ENCODE results near the gene TLE4. TPM values are rescaled to one million over a fixed set of nuclear protein-coding genes. Genes with fewer than 3 reads are reported as not detected.

TLE4 gene
- polyA plus RNA-seq, 1 experiment, result 154 TPM

GRCh38 chr9:79695531-79696175 is 123.9 kb downstream of the TLE4 start:
- CTCF ChIA-PET, result interaction anchor here (1.3 kb wide), 1 partner anchor 1256 kb away, joined by 3 read pairs; no protein-coding TSS in a partner anchor
- no peaks in the 10 kb centered on the region for H3K27me3 ChIP-seq (ENCODE audit: control insufficient read depth, insufficient read depth, low read length)
- no peak for TF ChIP-seq CTCF (IDR thresholded peaks at IDR 0.05; ENCODE audit: insufficient read depth, low read depth, low read length)

GRCh38 chr9:79698967-79699366 is 127.2 kb downstream of the TLE4 start:
- Histone ChIP-seq H3K4me3 (ENCODE audit: low read depth, low read length) (no peak overlapping the region), H3K36me3 (ENCODE audit: control insufficient read depth, insufficient read depth, low read length) (no peaks in the 10 kb centered on the region), H3K27me3 (ENCODE audit: control insufficient read depth, insufficient read depth, low read length) (no peaks in the 10 kb centered on the region)
- DNase-seq (ENCODE audit: low read depth), result no peak
- no peak for TF ChIP-seq CTCF (IDR thresholded peaks at IDR 0.05; ENCODE audit: insufficient read depth, low read depth, low read length)
- ChIA-PET CTCF (no interaction called here), POLR2A (interaction anchor here (0.6 kb wide), 1 partner anchor 14 kb away, joined by 3 read pairs; no protein-coding TSS in a partner anchor)

More at GRCh38 chr9:79695531-79696175, 123.9 kb downstream of the TLE4 start:
- POLR2A ChIA-PET, result no interaction called here
- DNase-seq (ENCODE audit: low read depth), result no peak
- no peaks in the 10 kb centered on the region for H3K36me3 ChIP-seq (ENCODE audit: control insufficient read depth, insufficient read depth, low read length)
- H3K4me3 ChIP-seq (ENCODE audit: low read depth, low read length), result no peak overlapping the region

- no peak for TF ChIP-seq CTCF (IDR thresholded peaks at IDR 0.05; ENCODE audit: insufficient read depth, low read depth, low read length)
- no peaks in the 10 kb centered on the region for H3K36me3 ChIP-seq (ENCODE audit: control insufficient read depth, insufficient read depth, low read length)
- POLR2A ChIA-PET, result no interaction called here
Measured at GRCh38 chr9:79699479-79699878, 127.7 kb downstream of the TLE4 start.

GRCh38 chr9:79700607-79701360 is 129.0 kb downstream of the TLE4 start:
- H3K4me3 ChIP-seq (ENCODE audit: low read depth, low read length), result no peak overlapping the region
- peaks cover 6% of the 10 kb centered on the region for H3K36me3 ChIP-seq (ENCODE audit: control insufficient read depth, insufficient read depth, low read length)
- POLR2A ChIA-PET, result interaction anchor here (0.7 kb wide), 1 partner anchor 15 kb away, joined by 4 read pairs; no protein-coding TSS in a partner anchor
- CTCF ChIA-PET, result interaction anchor here (0.7 kb wide), 1 partner anchor 40 kb away, joined by 3 read pairs; no protein-coding TSS in a partner anchor
- no peak for DNase-seq (ENCODE audit: low read depth)
- TF ChIP-seq CTCF (IDR thresholded peaks at IDR 0.05; ENCODE audit: insufficient read depth, low read depth, low read length), result no peak
- no peaks in the 10 kb centered on the region for H3K27me3 ChIP-seq (ENCODE audit: control insufficient read depth, insufficient read depth, low read length)

More at GRCh38 chr9:79699479-79699878, 127.7 kb downstream of the TLE4 start:
- CTCF ChIA-PET, result no interaction called here
- H3K4me3 ChIP-seq (ENCODE audit: low read depth, low read length), result no peak overlapping the region
- DNase-seq (ENCODE audit: low read depth), result no peak
- H3K27me3 ChIP-seq (ENCODE audit: control insufficient read depth, insufficient read depth, low read length), result no peaks in the 10 kb centered on the region

- TF ChIP-seq CTCF (IDR thresholded peaks at IDR 0.05; ENCODE audit: insufficient read depth, low read depth, low read length), result no peak
- POLR2A ChIA-PET, result no interaction called here
- CTCF ChIA-PET, result no interaction called here
Measured at GRCh38 chr9:79701651-79702050, 129.9 kb downstream of the TLE4 start.

More at GRCh38 chr9:79701651-79702050, 129.9 kb downstream of the TLE4 start:
- H3K36me3 ChIP-seq (ENCODE audit: control insufficient read depth, insufficient read depth, low read length), result peaks cover 12% of the 10 kb centered on the region
- no peaks in the 10 kb centered on the region for H3K27me3 ChIP-seq (ENCODE audit: control insufficient read depth, insufficient read depth, low read length)
- DNase-seq (ENCODE audit: low read depth), result no peak
- H3K4me3 ChIP-seq (ENCODE audit: low read depth, low read length), result no peak overlapping the region
